K562 (cell line): ENCODE results near the gene FRMD4A. TPM values are rescaled to one million over a fixed set of nuclear protein-coding genes. Genes with fewer than 3 reads are reported as not detected.

Experiments used
- ATAC-seq: fragments of 200-7000 bp; cut with Tn5 transposase; 3 replicates; pipeline ENCODE4 v1.9.1; 2020; ENCODE audit warnings: moderate library complexity
- BruUV-seq: library from RNA; stranded (reverse); fragments of 400-500 nt; replicated peaks from 2 replicates; lab custom pipeline; 2021; lab: Mats Ljungman, UMichigan
- CTCF ChIA-PET: fragments of 300-600 bp; formaldehyde crosslinking; extraction: SDS; loops from one replicate; lab custom pipeline; 2021; ENCODE audit warnings: low intra/inter-chr PET ratio; lab: Yijun Ruan, JAX
- POLR2A ChIA-PET: fragments of 300-600, 350-650 bp; sonication (Branson Sonifier 250); formaldehyde crosslinking; extraction: SDS; loops from one replicate; lab custom pipeline; 2021; ENCODE audit warnings: antibody characterized with exemption, inconsistent platforms; lab: Yijun Ruan, JAX
- DNase-seq, 4 experiments: peaks; one replicate each; pipeline versions ENCODE4 v3.0.0 to v3.0.0-alpha.2; 2011 to 2018; ENCODE audit warnings: low spot score in 3 of 4, mixed read lengths in 3 of 4; ENCODE audit errors: extremely low read depth in 1 of 4
- FAIRE-seq: peaks from 2 replicates; lab custom pipeline; 2011; peaks lifted over from hg19 to GRCh38; lab: Jason Lieb, UNC
- H2AFZ ChIP-seq: 2 replicates; pipeline ENCODE4 v1.6.0; 2011; ENCODE audit warnings: low read depth, low read length, control low read depth, inconsistent platforms
- H3K27ac ChIP-seq: fragments of 200-600 bp; 3 replicates; pipeline ENCODE4 v1.8.0; 2011; ENCODE audit warnings: low read depth, mild to moderate bottlenecking, control low read depth, inconsistent platforms, low read length, moderate library complexity, mixed read lengths; ENCODE audit errors: extremely low read depth
- H3K27me3 ChIP-seq, 2 experiments: fragments of 300-600 bp in 1 of 2; 2 replicates in 1 of 2; 3 replicates in 1 of 2; pipeline versions ENCODE4 v1.6.0 to v1.8.0; 2011; ENCODE audit warnings: inconsistent platforms in 2 of 2, low read length in 2 of 2, mild to moderate bottlenecking in 1 of 2, mixed read lengths in 1 of 2, moderate library complexity in 1 of 2; ENCODE audit not compliant: control insufficient read depth in 2 of 2, insufficient read depth in 2 of 2
- H3K36me3 ChIP-seq: fragments of 300-600 bp; 3 replicates; pipeline ENCODE4 v1.8.0; 2011; ENCODE audit warnings: mild to moderate bottlenecking, low read length, inconsistent platforms; ENCODE audit not compliant: control insufficient read depth, insufficient read depth
- H3K4me1 ChIP-seq, 2 experiments: fragments of 200-600 bp in 1 of 2; replicated peaks in 1 of 2; 2 replicates in 1 of 2; 3 replicates in 1 of 2; pipeline versions ENCODE4 v1.5.1 to v1.8.0; 2011; ENCODE audit warnings: inconsistent platforms in 2 of 2, low read length in 2 of 2, mild to moderate bottlenecking in 1 of 2, mixed read lengths in 1 of 2, moderate library complexity in 1 of 2; ENCODE audit not compliant: control insufficient read depth in 2 of 2, insufficient read depth in 2 of 2
- H3K4me2 ChIP-seq: 2 replicates; pipeline ENCODE4 v1.6.1; 2011; ENCODE audit warnings: low read length, control low read depth, inconsistent platforms, mixed read lengths; ENCODE audit not compliant: insufficient read depth
- H3K4me3 ChIP-seq: fragments of 200-600 bp; sonication (generic), shearing (Covaris generic); 2 replicates; pipeline ENCODE4 v1.5.1; 2016; ENCODE audit warnings: control low read depth, inconsistent platforms
- H3K79me2 ChIP-seq: fragments of 200-600 bp; 3 replicates; pipeline ENCODE4 v1.8.0; 2011; ENCODE audit warnings: low read length, inconsistent platforms; ENCODE audit not compliant: control insufficient read depth, insufficient read depth
- H3K9ac ChIP-seq, 2 experiments: 2 replicates each; pipeline versions ENCODE4 v1.6.0 to v1.6.1; 2011; ENCODE audit warnings: low read depth in 2 of 2, low read length in 2 of 2, control low read depth in 1 of 2, inconsistent platforms in 1 of 2, mild to moderate bottlenecking in 1 of 2, mixed read lengths in 1 of 2; ENCODE audit not compliant: insufficient read depth in 1 of 2
- H3K9me1 ChIP-seq: one replicate; pipeline ENCODE4 v1.6.0; 2011; ENCODE audit warnings: inconsistent platforms, mild to moderate bottlenecking, low read length, moderate library complexity; ENCODE audit not compliant: control insufficient read depth, insufficient read depth
- H3K9me3 ChIP-seq: replicated peaks from 2 replicates; pipeline ENCODE4 v1.5.1; 2011; ENCODE audit warnings: low read depth, low read length, inconsistent platforms; ENCODE audit not compliant: control insufficient read depth, insufficient read depth
- H4K20me1 ChIP-seq: replicated peaks from 2 replicates; pipeline ENCODE4 v1.6.1; 2011; ENCODE audit warnings: low read length, inconsistent platforms, mixed read lengths; ENCODE audit not compliant: control insufficient read depth, insufficient read depth
- COPS2 ChIP-seq: fragments of 450-650 bp; conservative IDR thresholded peaks from 2 replicates; pipeline ENCODE4 v1.6.1; 2016; ENCODE audit warnings: mild to moderate bottlenecking, moderate library complexity
- E4F1 ChIP-seq: fragments of 250-450 bp; sonication (Bioruptor Pico); IDR thresholded peaks from 2 replicates; pipeline ENCODE4 v1.5.0; 2021; ENCODE audit warnings: mild to moderate bottlenecking, borderline replicate concordance
- HNRNPLL ChIP-seq: fragments of 200-400 bp; formaldehyde crosslinking; IDR thresholded peaks from 2 replicates; pipeline ENCODE4 v1.6.1; 2017; ENCODE audit warnings: low read length, low read depth, mild to moderate bottlenecking; ENCODE audit not compliant: poor library complexity, severe bottlenecking
- KAT8 ChIP-seq: fragments of 450-650 bp; IDR thresholded peaks from 2 replicates; pipeline ENCODE4 v1.6.1; 2016; ENCODE audit warnings: low read depth, mild to moderate bottlenecking
- PBX2 ChIP-seq, 2 experiments: IDR thresholded peaks in 1 of 2; conservative IDR thresholded peaks in 1 of 2; 2 replicates each; pipeline ENCODE4 v1.6.1; 2016; ENCODE audit warnings: low read depth in 2 of 2, mild to moderate bottlenecking in 1 of 2, missing compliant biosample characterization in 1 of 2, missing genetic modification characterization in 1 of 2, moderate library complexity in 1 of 2
- PCBP1 ChIP-seq: fragments of 200-400 bp; formaldehyde crosslinking; IDR thresholded peaks from 2 replicates; pipeline ENCODE4 v1.6.1; 2018; ENCODE audit warnings: mild to moderate bottlenecking, low read depth, low read length; ENCODE audit not compliant: poor library complexity, severe bottlenecking
- POLR2B ChIP-seq: fragments of 450-650 bp; IDR thresholded peaks from 2 replicates; pipeline ENCODE4 v1.6.1; 2018; ENCODE audit warnings: low read depth; ENCODE audit not compliant: partially characterized antibody
- PRPF4 ChIP-seq: fragments of 200-400 bp; formaldehyde crosslinking; IDR thresholded peaks from one replicate; pipeline ENCODE4 v1.6.1; 2017; ENCODE audit warnings: low read length, low read depth, mild to moderate bottlenecking; ENCODE audit not compliant: insufficient read depth, poor library complexity, severe bottlenecking
- SP2 ChIP-seq: IDR thresholded peaks from 2 replicates; pipeline ENCODE4 v1.6.1; 2011; ENCODE audit warnings: mild to moderate bottlenecking, low read depth, low read length, moderate library complexity; ENCODE audit not compliant: poor library complexity, severe bottlenecking; ENCODE audit errors: extremely low read depth
- ZNF224 ChIP-seq: sonication (generic); formaldehyde crosslinking; IDR thresholded peaks from 2 replicates; pipeline ENCODE4 v1.8.0; 2022; ENCODE audit warnings: mild to moderate bottlenecking, missing genetic modification reagents
- WGBS: fragments of 100-300 bp; shearing (Covaris generic); methylation state at CpG from one replicate; pipeline ENCODE4 v1.1.6; 2016; ENCODE audit warnings: low coverage, mixed read lengths; ENCODE audit not compliant: insufficient coverage; ENCODE audit errors: missing lambda C conversion rate; 5-methylcytosine and 5-hydroxymethylcytosine counted together
- in situ Hi-C: fragments of 300-500 bp; cut with MboI; formaldehyde crosslinking; loops from 4 replicates; pipeline ENCODE4 v1.15.0; 2018; ENCODE audit warnings: inconsistent platforms, mixed read lengths
- intact Hi-C: fragments of 100-400 bp; cut with micrococcal nuclease; formaldehyde crosslinking; loops from 2 replicates; pipeline ENCODE4 v1.14.2; 2022
- polyA plus RNA-seq, 8 experiments: library from polyadenylated mRNA; depleted of rRNA in 4 of 8; stranded (reverse) in 5 of 8; unstranded in 3 of 8; fragments of >200 nt; fragmentation: Nextera tagmentation in 2 of 8; fragmentation: Illumina TruSeq in 1 of 8; extraction: Ambion mirVana in 2 of 8; extraction: Trizol in 1 of 8; gene quantifications; 2 replicates each; pipeline versions ENCODE4 v1.2.1 to v1.2.3, GENCODE V29; 2011 to 2014; ENCODE audit warnings: inconsistent platforms in 1 of 8, missing spikeins in 1 of 8
- total RNA-seq, 7 experiments: library from RNA; depleted of rRNA in 6 of 7; stranded (reverse); fragments of >200 nt in 6 of 7; fragmentation: Illumina TruSeq in 2 of 7; extraction: Trizol in 2 of 7; gene quantifications; 2 replicates each; pipeline versions ENCODE4 v1.2.1 to v1.2.3, GENCODE V29; 2011 to 2021; ENCODE audit warnings: low replicate concordance in 1 of 7
- TF ChIP-seq, protein P1 (sequence below): fragments of 450-650 bp; conservative IDR thresholded peaks from 2 replicates; pipeline ENCODE4 v1.6.1; 2016; ENCODE audit warnings: missing genetic modification characterization, low read depth, mild to moderate bottlenecking, control low read depth, missing compliant biosample characterization

FRMD4A gene
- total and polyA plus RNA-seq, 9 of the 15 experiments (the other 6 are each of a cell fraction or from before 2014, with no cell fraction given): 0.80 to 5.2 (median 3.0) TPM

GRCh38 chr10:13686331-13686752 is 644.4 kb downstream of the FRMD4A start (continued):
- TF ChIP-seq COPS2: no peak
- no peak for TF ChIP-seq KAT8
- no peak for TF ChIP-seq E4F1 (CRISPR knock-in tag)
- TF ChIP-seq POLR2B: no peak
- TF ChIP-seq PCBP1: no peak
- TF ChIP-seq HNRNPLL: no peak
- no peak for TF ChIP-seq ZNF224 (CRISPR knock-in tag)

DNA sequence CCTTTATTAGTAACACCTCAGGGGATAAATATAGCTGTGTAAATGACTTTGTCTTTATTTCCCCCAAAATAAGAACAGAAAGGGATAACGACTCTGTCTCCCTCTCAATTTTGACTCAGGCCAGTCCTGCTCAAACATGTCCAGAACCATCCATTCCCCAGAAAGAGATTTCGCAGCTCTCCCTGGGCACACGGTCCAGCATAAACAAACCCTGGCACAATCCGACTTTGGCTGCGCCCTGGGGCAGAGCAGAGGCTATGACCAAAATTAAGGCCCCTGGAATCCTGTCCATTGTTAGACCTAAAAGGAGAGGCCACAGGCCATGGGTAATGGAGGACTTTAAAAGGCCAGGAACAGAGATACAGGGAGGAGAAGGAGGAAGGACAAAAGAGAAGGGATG is 644.8 kb downstream of the FRMD4A start:
- Histone ChIP-seq H3K4me2 (no peak overlapping the region), H3K9me3 (no peaks in the 10 kb centered on the region), H3K36me3 (no peaks in the 10 kb centered on the region; the same call in 2 of the 3 replicates), H4K20me1 (no peaks in the 10 kb centered on the region), H3K4me3 (no peak overlapping the region), H3K27me3 (no peaks in the 10 kb centered on the region), H3K9ac (no peak overlapping the region), H3K4me1 (no peaks in the 10 kb centered on the region), H2AFZ (no peak overlapping the region), H3K79me2 (no peaks in the 10 kb centered on the region), H3K9me1 (no peaks in the 10 kb centered on the region), H3K27ac (no peak overlapping the region)
- ChIA-PET POLR2A (interaction anchor here (1.5 kb wide), 1 partner anchor 12 kb away, joined by 3 read pairs; no protein-coding TSS in a partner anchor), CTCF (no interaction called here)
- 28% methylated on average over 5 of the region's 5 CpGs for WGBS
- no peak for FAIRE-seq
- no TSS peak for BruUV-seq
- in situ Hi-C loops (no loop called here), intact Hi-C loops (no loop called here)
- DNase-seq: no peak
- no peak for ATAC-seq
- TF ChIP-seq, protein P1, sequence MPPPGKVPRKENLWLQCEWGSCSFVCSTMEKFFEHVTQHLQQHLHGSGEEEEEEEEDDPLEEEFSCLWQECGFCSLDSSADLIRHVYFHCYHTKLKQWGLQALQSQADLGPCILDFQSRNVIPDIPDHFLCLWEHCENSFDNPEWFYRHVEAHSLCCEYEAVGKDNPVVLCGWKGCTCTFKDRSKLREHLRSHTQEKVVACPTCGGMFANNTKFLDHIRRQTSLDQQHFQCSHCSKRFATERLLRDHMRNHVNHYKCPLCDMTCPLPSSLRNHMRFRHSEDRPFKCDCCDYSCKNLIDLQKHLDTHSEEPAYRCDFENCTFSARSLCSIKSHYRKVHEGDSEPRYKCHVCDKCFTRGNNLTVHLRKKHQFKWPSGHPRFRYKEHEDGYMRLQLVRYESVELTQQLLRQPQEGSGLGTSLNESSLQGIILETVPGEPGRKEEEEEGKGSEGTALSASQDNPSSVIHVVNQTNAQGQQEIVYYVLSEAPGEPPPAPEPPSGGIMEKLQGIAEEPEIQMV: no peak
- TF ChIP-seq SP2 (no peak), PBX2 (CRISPR knock-in tag; IDR thresholded peaks at IDR 0.05; ENCODE audit: low read depth) (no peak), PBX2 (tag; conservative IDR thresholded peaks at IDR 0.05; ENCODE audit: low read depth) (no peak), PRPF4 (no peak)
